Non-pigmented ciliary epithelial cell (primary cell): ENCODE data around the gene PLCL1.
A peak's percentile ranks its signal among the peaks of the same experiment; 100 is the strongest.

Source experiments
- DNase-seq: peaks from one replicate; pipeline ENCODE4 v3.0.0-alpha.2; 2010; ENCODE audit warnings: low read depth

PLCL1 gene

GRCh38 chr2:197804049-197804757, at the start of gene PLCL1:
Gene PLCL1 (plus strand): TSS chr2:197804593.
- peak; percentile 73 for DNase-seq

GRCh38 chr2:197759013-197759412, 45.4 kb upstream of the PLCL1 start:
- no peak for DNase-seq

- no peak for DNase-seq
These were observed 44.6 kb upstream of the PLCL1 start for GRCh38 chr2:197759625-197760292.

- DNase-seq = no peak
These were observed 44.1 kb upstream of the PLCL1 start for GRCh38 chr2:197760293-197760657.

- DNase-seq = peak; percentile 4
These were observed 26.5 kb upstream of the PLCL1 start for GRCh38 chr2:197777823-197778407.

GRCh38 chr2:197779261-197779660, 25.1 kb upstream of the PLCL1 start:
- no peak for DNase-seq

- DNase-seq = no peak
These were observed 22.3 kb upstream of the PLCL1 start for GRCh38 chr2:197782126-197782525.

- no peak for DNase-seq
These were observed 19.1 kb upstream of the PLCL1 start, which contains the start of gene BOLL for GRCh38 chr2:197784956-197785941. Gene BOLL (minus strand): TSS chr2:197785319. CDS start chr2:197781850, 3,469 bp downstream.

- no peak for DNase-seq
These were observed 18.1 kb upstream of the PLCL1 start for GRCh38 chr2:197786010-197786877.

- DNase-seq = no peak
These were observed 10.9 kb upstream of the PLCL1 start for GRCh38 chr2:197793456-197793855.

- DNase-seq = no peak
These were observed 9.1 kb upstream of the PLCL1 start for GRCh38 chr2:197795277-197795676.

GRCh38 chr2:197798187-197798586, 6.2 kb upstream of the PLCL1 start:
- no peak for DNase-seq

GRCh38 chr2:197799068-197799467, 5.3 kb upstream of the PLCL1 start:
- DNase-seq = no peak

- DNase-seq = no peak
These were observed 4.3 kb upstream of the PLCL1 start for GRCh38 chr2:197800091-197800490.

GRCh38 chr2:197801033-197801432, 3.4 kb upstream of the PLCL1 start:
- DNase-seq = no peak

- DNase-seq = peak; percentile 13
These were observed 1.4 kb upstream of the PLCL1 start for GRCh38 chr2:197803033-197803444.

- DNase-seq = no peak
These were observed 643 bp downstream of the PLCL1 start for GRCh38 chr2:197804758-197805714.

GRCh38 chr2:197805715-197806633, 1.6 kb downstream of the PLCL1 start:
- DNase-seq = no peak

GRCh38 chr2:197809064-197809463, 4.7 kb downstream of the PLCL1 start:
- no peak for DNase-seq
